ENCODE data around the gene ATP6V0D1. TPM values are rescaled to one million over a fixed set of nuclear protein-coding genes. Genes with fewer than 3 reads are reported as not detected.
A peak's percentile ranks its signal among the peaks of the same experiment; 100 is the strongest.

ATP6V0D1 gene
- total and polyA plus RNA-seq, 9 donors = 32.5 to 113 (median 63.0) TPM

- Histone ChIP-seq H3K4me3 (no peak overlapping the region), H3K4me1 (ENCODE audit: insufficient read depth) (peaks cover 45% of the 10 kb centered on the region), H3K36me3 (no peaks in the 10 kb centered on the region), H3K27ac (peak overlapping the region; percentile 21 to 76), H3K27me3 (no peaks in the 10 kb centered on the region), H3K9me3 (no peaks in the 10 kb centered on the region)
- 18 to 25% (median 24%) methylated on average over 7 of the region's 7 CpGs for WGBS, 3 donors
- DNase-seq = no peak
- intact Hi-C loops (cut with DNase I) = loop anchor here in 1 of 4 donors (2.0 kb wide), 1 partner anchor 13 kb away; no protein-coding TSS in a partner anchor
- TF ChIP-seq POLR2A (IDR thresholded peaks at IDR 0.05) (no peak), CTCF (IDR thresholded peaks at IDR 0.05) (no peak), EP300 (IDR thresholded peaks at IDR 0.05) (no peak)
Measured at GRCh38 chr16:67457611-67458010, 23.3 kb downstream of the ATP6V0D1 start.

GRCh38 chr16:67456391-67457081, 24.4 kb downstream of the ATP6V0D1 start:
- 21 to 48% (median 38%) methylated on average over 6 of the region's 6 CpGs for WGBS, 3 donors
- intact Hi-C loops (cut with DNase I) = no loop called here
- DNase-seq = peak in 3 of 5 donors; percentile 48 to 74 (median 60)

GRCh38 chr16:67454852-67455251, 26.1 kb downstream of the ATP6V0D1 start:
- Histone ChIP-seq H3K27me3 (no peaks in the 10 kb centered on the region), H3K4me1 (ENCODE audit: insufficient read depth) (peaks cover 46% of the 10 kb centered on the region), H3K4me3 (no peak overlapping the region), H3K36me3 (no peaks in the 10 kb centered on the region), H3K27ac (no peak overlapping the region), H3K9me3 (no peaks in the 10 kb centered on the region)
- no peak for TF ChIP-seq EP300 (IDR thresholded peaks at IDR 0.05)
- TF ChIP-seq POLR2A (IDR thresholded peaks at IDR 0.05) = no peak
- intact Hi-C loops (cut with DNase I) = no loop called here
- 94 to 95% (median 94%) methylated on average over 6 of the region's 6 CpGs for WGBS, 3 donors
- no peak for DNase-seq

More at GRCh38 chr16:67456391-67457081, 24.4 kb downstream of the ATP6V0D1 start:
- no peaks in the 10 kb centered on the region for H3K9me3 ChIP-seq
- H3K4me1 ChIP-seq (ENCODE audit: insufficient read depth) = peaks cover 49% of the 10 kb centered on the region
- H3K27ac ChIP-seq = peak overlapping the region in 1 of 2 donors; percentile 5
- peak in 2 of 3 donors; percentile 26 to 30 for TF ChIP-seq CTCF (IDR thresholded peaks at IDR 0.05)
- no peak for TF ChIP-seq POLR2A (IDR thresholded peaks at IDR 0.05)
- H3K4me3 ChIP-seq = no peak overlapping the region
- H3K36me3 ChIP-seq = no peaks in the 10 kb centered on the region
- H3K27me3 ChIP-seq = no peaks in the 10 kb centered on the region

- H3K27me3 ChIP-seq = no peaks in the 10 kb centered on the region
- H3K36me3 ChIP-seq = no peaks in the 10 kb centered on the region
- H3K4me1 ChIP-seq (ENCODE audit: insufficient read depth) = peaks cover 45% of the 10 kb centered on the region
- no peak for DNase-seq
- H3K27ac ChIP-seq = no peak overlapping the region
- no peaks in the 10 kb centered on the region for H3K9me3 ChIP-seq
- no peak for TF ChIP-seq EP300 (IDR thresholded peaks at IDR 0.05)
- no peak for TF ChIP-seq CTCF (IDR thresholded peaks at IDR 0.05)
- no peak for TF ChIP-seq POLR2A (IDR thresholded peaks at IDR 0.05)
- intact Hi-C loops (cut with DNase I) = no loop called here
- 83% methylated on average over 5 of the region's 5 CpGs for WGBS, 3 donors
- H3K4me3 ChIP-seq = no peak overlapping the region
Measured at GRCh38 chr16:67454104-67454503, 26.9 kb downstream of the ATP6V0D1 start.
